HEK293 (cell line): ENCODE results near the gene WDTC1.

ENCODE experiments used
- CTCF ChIA-PET: fragments of 350-600 bp; formaldehyde crosslinking; extraction: SDS; loops from one replicate; lab custom pipeline; 2021; ENCODE audit warnings: antibody characterized with exemption; lab: Yijun Ruan, JAX
- POLR2A ChIA-PET: fragments of 300-600 bp; formaldehyde crosslinking; extraction: SDS; loops from one replicate; lab custom pipeline; 2020; ENCODE audit warnings: antibody characterized with exemption, inconsistent platforms; lab: Yijun Ruan, JAX
- H3K27ac ChIP-seq: fragments of 200-500 bp; sonication (Bioruptor generic); 2 replicates; pipeline ENCODE4 v1.5.1; 2014; ENCODE audit warnings: low read depth, low read length, control low read depth, inconsistent platforms; ENCODE audit errors: extremely low read depth
- H3K36me3 ChIP-seq, 2 experiments: fragments of 200-500 bp in 1 of 2; sonication (Bioruptor generic) in 1 of 2; 1 replicate in 1 of 2; 2 replicates in 1 of 2; pipeline ENCODE4 v1.5.1; 2014 to 2017; ENCODE audit warnings: inconsistent platforms in 2 of 2, low read length in 2 of 2; ENCODE audit not compliant: control insufficient read depth in 2 of 2, insufficient read depth in 1 of 2
- H3K4me1 ChIP-seq: fragments of 200-500 bp; sonication (Bioruptor generic); 2 replicates; pipeline ENCODE4 v1.5.1; 2014; ENCODE audit warnings: mild to moderate bottlenecking, low read length, inconsistent platforms; ENCODE audit not compliant: control insufficient read depth, insufficient read depth
- H3K4me3 ChIP-seq: 2 replicates; pipeline ENCODE4 v1.5.1; 2011; ENCODE audit warnings: low read depth, mild to moderate bottlenecking, control low read depth, low read length, moderate library complexity
- H3K9me3 ChIP-seq: fragments of 200-500 bp; sonication (Bioruptor generic); 2 replicates; pipeline ENCODE4 v1.5.1; 2014; ENCODE audit warnings: low read depth, low read length, inconsistent platforms; ENCODE audit not compliant: control insufficient read depth, insufficient read depth
- BCL11B ChIP-seq: fragments of 450-650 bp; formaldehyde crosslinking; IDR thresholded peaks from 2 replicates; pipeline ENCODE4 v1.5.1; 2016; ENCODE audit warnings: low read depth, missing biosample characterization, missing genetic modification characterization
- GLIS2 ChIP-seq: fragments of 450-650 bp; formaldehyde crosslinking; IDR thresholded peaks from 2 replicates; pipeline ENCODE4 v1.5.1; 2016; ENCODE audit warnings: missing biosample characterization, missing genetic modification characterization
- KLF17 ChIP-seq: fragments of 450-650 bp; formaldehyde crosslinking; IDR thresholded peaks from 2 replicates; pipeline ENCODE4 v1.5.1; 2016; ENCODE audit warnings: missing biosample characterization, missing genetic modification characterization
- KLF8 ChIP-seq: fragments of 450-650 bp; formaldehyde crosslinking; IDR thresholded peaks from 2 replicates; pipeline ENCODE4 v1.5.1; 2016; ENCODE audit warnings: missing biosample characterization, missing genetic modification characterization
- REPIN1 ChIP-seq: fragments of 450-650 bp; formaldehyde crosslinking; IDR thresholded peaks from 2 replicates; pipeline ENCODE4 v1.5.1; 2017; ENCODE audit warnings: missing biosample characterization, missing genetic modification characterization, low read depth
- SP3 ChIP-seq: fragments of 450-650 bp; formaldehyde crosslinking; IDR thresholded peaks from 2 replicates; pipeline ENCODE4 v1.5.1; 2016; ENCODE audit warnings: missing biosample characterization, missing genetic modification characterization
- ZBTB49 ChIP-seq: fragments of 450-650 bp; formaldehyde crosslinking; IDR thresholded peaks from 2 replicates; pipeline ENCODE4 v1.5.1; 2016; ENCODE audit warnings: missing biosample characterization, missing genetic modification characterization, low read depth
- ZBTB6 ChIP-seq: fragments of 450-650 bp; formaldehyde crosslinking; IDR thresholded peaks from 2 replicates; pipeline ENCODE4 v1.5.1; 2017; ENCODE audit warnings: missing biosample characterization, missing genetic modification characterization
- ZBTB7A ChIP-seq: fragments of 450-650 bp; formaldehyde crosslinking; IDR thresholded peaks from 2 replicates; pipeline ENCODE4 v1.5.1; 2016; ENCODE audit warnings: low read depth, missing biosample characterization, missing genetic modification characterization
- ZFP3 ChIP-seq: fragments of 450-650 bp; formaldehyde crosslinking; IDR thresholded peaks from 2 replicates; pipeline ENCODE4 v1.5.1; 2016; ENCODE audit warnings: low read depth, missing biosample characterization, missing genetic modification characterization
- ZNF140 ChIP-seq: fragments of 450-650 bp; formaldehyde crosslinking; IDR thresholded peaks from 2 replicates; pipeline ENCODE4 v1.5.1; 2016; ENCODE audit warnings: missing biosample characterization, missing genetic modification characterization
- ZNF174 ChIP-seq: fragments of 450-650 bp; formaldehyde crosslinking; IDR thresholded peaks from 2 replicates; pipeline ENCODE4 v1.5.0; 2017; ENCODE audit warnings: missing biosample characterization, mild to moderate bottlenecking, missing genetic modification characterization
- ZNF302 ChIP-seq: fragments of 450-650 bp; formaldehyde crosslinking; IDR thresholded peaks from 2 replicates; pipeline ENCODE4 v1.5.1; 2016; ENCODE audit warnings: missing biosample characterization, missing genetic modification characterization, low read depth
- ZNF341 ChIP-seq: fragments of 450-650 bp; formaldehyde crosslinking; IDR thresholded peaks from 2 replicates; pipeline ENCODE4; 2016; ENCODE audit warnings: low read depth, missing biosample characterization, missing genetic modification characterization
- ZNF398 ChIP-seq: fragments of 450-650 bp; formaldehyde crosslinking; IDR thresholded peaks from 2 replicates; pipeline ENCODE4 v1.5.1; 2017; ENCODE audit warnings: missing biosample characterization, missing genetic modification characterization
- ZNF449 ChIP-seq: fragments of 450-650 bp; formaldehyde crosslinking; IDR thresholded peaks from 2 replicates; pipeline ENCODE4 v1.5.1; 2017; ENCODE audit warnings: missing biosample characterization, mild to moderate bottlenecking, missing genetic modification characterization, moderate library complexity
- ZNF501 ChIP-seq: fragments of 450-650 bp; formaldehyde crosslinking; IDR thresholded peaks from 2 replicates; pipeline ENCODE4 v1.5.1; 2016; ENCODE audit warnings: missing biosample characterization, missing genetic modification characterization
- ZNF521 ChIP-seq: fragments of 450-650 bp; formaldehyde crosslinking; IDR thresholded peaks from 2 replicates; pipeline ENCODE4 v1.5.1; 2017; ENCODE audit warnings: missing biosample characterization, mild to moderate bottlenecking, missing genetic modification characterization
- ZNF548 ChIP-seq: fragments of 450-650 bp; formaldehyde crosslinking; IDR thresholded peaks from 2 replicates; pipeline ENCODE4 v1.5.1; 2016; ENCODE audit warnings: missing biosample characterization, missing genetic modification characterization
- ZNF660 ChIP-seq: fragments of 450-650 bp; IDR thresholded peaks from 2 replicates; pipeline ENCODE4 v1.5.1; 2018; ENCODE audit warnings: missing biosample characterization, mild to moderate bottlenecking, missing genetic modification characterization
- ZNF677 ChIP-seq: fragments of 450-650 bp; IDR thresholded peaks from 2 replicates; pipeline ENCODE4 v1.5.0; 2018; ENCODE audit warnings: missing biosample characterization, mild to moderate bottlenecking, missing genetic modification characterization, moderate library complexity
- ZNF704 ChIP-seq: fragments of 450-650 bp; formaldehyde crosslinking; IDR thresholded peaks from 2 replicates; pipeline ENCODE4 v1.5.1; 2016; ENCODE audit warnings: missing biosample characterization, missing genetic modification characterization
- ZSCAN18 ChIP-seq: fragments of 450-650 bp; formaldehyde crosslinking; IDR thresholded peaks from 2 replicates; pipeline ENCODE4 v1.5.1; 2016; ENCODE audit warnings: missing biosample characterization, missing genetic modification characterization

The WDTC1 gene

GRCh38 chr1:27346991-27347624 lies 112.7 kb downstream of the WDTC1 start (continued):
- TF ChIP-seq ZNF548 (tag by site-specific recombination) (no peak), ZNF501 (tag by site-specific recombination) (no peak), ZNF660 (tag by site-specific recombination) (no peak)

- Histone ChIP-seq H3K27ac (no peak overlapping the region), H3K4me3 (peak overlapping the region; percentile 13), H3K4me1 (peaks cover 4% of the 10 kb centered on the region), H3K36me3 (peaks cover 0 to 18% of the 10 kb centered on the region in 2 experiments; a peak in 1 of 3 replicates), H3K9me3 (no peaks in the 10 kb centered on the region)
- ChIA-PET POLR2A (interaction anchor here (0.6 to 2.0 kb wide), 9 partner anchors 10 to 449 kb away, joined by 3 to 17 read pairs (median 5); partner anchors contain the start of genes GPATCH3, MAP3K6, SLC9A1 and TMEM222), CTCF (interaction anchor here (0.7 to 3.2 kb wide), 6 partner anchors 16 to 46 kb away, joined by 3 to 17 read pairs (median 6); partner anchors contain the start of gene MAP3K6)
- no peak for TF ChIP-seq ZNF704 (tag by site-specific recombination)
- TF ChIP-seq REPIN1 (tag by site-specific recombination) = no peak
- TF ChIP-seq ZNF174 (tag by site-specific recombination) = no peak
- peak; percentile 53; the same call in 1 of the 2 replicates for TF ChIP-seq ZBTB7A
- no peak for TF ChIP-seq ZNF140 (tag by site-specific recombination)
- no peak for TF ChIP-seq ZBTB49 (tag by site-specific recombination)
- TF ChIP-seq KLF8 (tag by site-specific recombination) = peak; percentile 68; the same call in 1 of the 2 replicates
- TF ChIP-seq ZBTB6 (tag by site-specific recombination) = peak; percentile 77
- TF ChIP-seq ZNF521 (tag by site-specific recombination) = no peak
- peak; percentile 81 for TF ChIP-seq SP3 (tag by site-specific recombination)
- TF ChIP-seq ZSCAN18 (tag by site-specific recombination) = no peak
- peak; percentile 58; the same call in 1 of the 2 replicates for TF ChIP-seq KLF17 (tag by site-specific recombination)
- TF ChIP-seq ZNF677 (tag by site-specific recombination) = no peak
- peak; percentile 53; the same call in 1 of the 2 replicates for TF ChIP-seq ZNF398
- TF ChIP-seq ZNF449 (tag by site-specific recombination) = no peak
- TF ChIP-seq ZNF341 (tag by site-specific recombination) = peak; percentile 74
- peak; percentile 71 for TF ChIP-seq GLIS2 (tag by site-specific recombination)
- TF ChIP-seq ZFP3 (tag by site-specific recombination) = no peak
- peak; percentile 99 for TF ChIP-seq BCL11B (tag by site-specific recombination)
- no peak for TF ChIP-seq ZNF302 (tag by site-specific recombination)
Observed at GRCh38 chr1:27348861-27349783, 114.7 kb downstream of the WDTC1 start.
